OCI-LY3 (cell line): ENCODE results near the gene ARSG.

Experiments used
- H2AFZ ChIP-seq: fragments of 200-600, 300-600 bp; shearing (Covaris generic); 2 replicates; pipeline ENCODE4 v1.6.0; 2014; ENCODE audit warnings: antibody characterized with exemption, low read depth, low read length
- H3K27ac ChIP-seq: fragments of 200-600, 300-600 bp; sonication (generic); 2 replicates; pipeline ENCODE4 v1.5.1; 2014; ENCODE audit warnings: mild to moderate bottlenecking, low read length, moderate library complexity, mixed read lengths
- H3K27me3 ChIP-seq: fragments of 200-600, 300-600 bp; sonication (generic); 2 replicates; pipeline ENCODE4 v1.6.1; 2014; ENCODE audit warnings: low read depth, low read length, mixed read lengths
- H3K36me3 ChIP-seq: fragments of 200-600, 300-600 bp; sonication (generic); replicated peaks from 2 replicates; pipeline ENCODE3; 2014; ENCODE audit warnings: low read depth, low read length, mixed read lengths
- H3K4me1 ChIP-seq: fragments of 300-600, 200-600 bp; sonication (generic); 2 replicates; pipeline ENCODE4 v1.6.1; 2014; ENCODE audit warnings: low read length, mixed read lengths
- H3K4me2 ChIP-seq: fragments of 200-600, 300-600 bp; sonication (generic); 2 replicates; pipeline ENCODE4 v1.6.1; 2014; ENCODE audit warnings: low read length, mixed read lengths
- H3K4me3 ChIP-seq: fragments of 300-600, 200-600 bp; sonication (generic); 2 replicates; pipeline ENCODE4 v1.5.1; 2014; ENCODE audit warnings: antibody characterized with exemption, mild to moderate bottlenecking, low read length, moderate library complexity
- H3K79me2 ChIP-seq: fragments of 300-600, 200-600 bp; shearing (Covaris generic); 2 replicates; pipeline ENCODE4 v1.6.1; 2014; ENCODE audit warnings: mild to moderate bottlenecking, low read length, mixed read lengths
- H3K9ac ChIP-seq: fragments of 300-600, 200-600 bp; shearing (Covaris generic); 2 replicates; pipeline ENCODE4 v1.6.0; 2014; ENCODE audit warnings: mild to moderate bottlenecking, low read length, moderate library complexity
- H3K9me3 ChIP-seq: fragments of 200-600, 300-600 bp; shearing (Covaris generic); 2 replicates; pipeline ENCODE4 v1.6.1; 2014; ENCODE audit warnings: low read length, mixed read lengths; ENCODE audit not compliant: insufficient read depth
- H4K20me1 ChIP-seq: fragments of 200-600, 300-600 bp; sonication (generic); 2 replicates; pipeline ENCODE4 v1.6.1; 2016; ENCODE audit warnings: low read length, mixed read lengths; ENCODE audit not compliant: insufficient read depth
- EZH2phosphoT487 ChIP-seq: fragments of 200-600 bp; shearing (Covaris generic); IDR thresholded peaks from 2 replicates; pipeline ENCODE4 v1.6.1; 2018; ENCODE audit warnings: antibody characterized with exemption, mixed run types, low read depth
- TF ChIP-seq, protein P1 (sequence below): fragments of 200-600, 300-600 bp; sonication (generic); IDR thresholded peaks from 2 replicates; pipeline ENCODE4 v1.5.1; 2014; ENCODE audit warnings: antibody characterized with exemption, low read length, low read depth

Gene ARSG

DNA sequence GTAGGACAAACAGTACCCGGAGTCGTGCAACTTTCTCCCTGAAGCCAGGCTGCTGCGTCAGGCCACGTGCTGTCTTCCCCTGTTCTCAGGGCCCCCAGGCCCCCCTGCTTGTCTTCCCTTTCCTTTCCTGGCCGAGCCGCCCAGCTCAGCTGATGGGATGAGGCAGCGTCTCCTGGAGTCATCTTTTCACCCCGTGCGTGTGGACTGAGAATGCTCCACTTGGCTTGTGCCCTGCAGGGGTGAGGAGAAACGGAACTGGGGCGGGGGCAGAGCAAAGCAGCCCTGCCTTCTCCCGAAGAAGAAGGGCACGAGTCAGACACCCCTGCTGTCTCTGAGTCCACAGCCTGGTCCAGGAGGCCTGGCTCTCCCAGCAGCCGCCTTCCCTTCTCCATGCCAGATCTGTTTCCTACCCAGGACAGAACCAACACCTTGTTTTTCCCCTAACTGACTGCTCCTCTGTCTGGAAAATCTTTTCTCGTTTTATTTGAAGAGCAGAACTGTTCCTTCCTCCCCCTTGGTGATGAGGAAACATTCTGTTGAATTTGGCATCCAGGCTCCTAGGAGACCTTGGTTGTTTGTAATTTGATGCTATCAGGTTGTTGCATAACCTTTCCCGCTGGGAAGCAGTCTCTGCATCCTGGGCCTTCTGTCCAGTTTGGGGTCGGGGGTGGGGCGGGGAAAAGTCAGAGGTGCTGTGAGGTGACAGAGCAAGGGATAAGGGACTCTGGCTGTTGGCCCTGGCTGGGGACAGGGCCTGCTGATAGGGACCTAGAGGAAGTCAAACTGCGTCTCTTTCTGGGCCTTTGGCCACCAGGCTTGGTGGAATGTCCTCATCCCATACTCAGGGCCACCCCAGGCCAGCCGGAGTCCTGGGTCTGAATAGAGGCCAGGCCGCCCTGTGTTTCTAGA, 87.2 kb downstream of the ARSG start:
- Histone ChIP-seq H3K9me3 (no peaks in the 10 kb centered on the region), H3K4me1 (no peaks in the 10 kb centered on the region), H3K4me3 (no peak overlapping the region), H3K27me3 (no peaks in the 10 kb centered on the region; the same call in 1 of the 2 replicates), H3K9ac (no peak overlapping the region), H3K27ac (no peak overlapping the region), H3K4me2 (no peak overlapping the region), H3K36me3 (no peaks in the 10 kb centered on the region), H4K20me1 (no peaks in the 10 kb centered on the region), H3K79me2 (no peaks in the 10 kb centered on the region), H2AFZ (no peak overlapping the region)
- TF ChIP-seq, protein P1, sequence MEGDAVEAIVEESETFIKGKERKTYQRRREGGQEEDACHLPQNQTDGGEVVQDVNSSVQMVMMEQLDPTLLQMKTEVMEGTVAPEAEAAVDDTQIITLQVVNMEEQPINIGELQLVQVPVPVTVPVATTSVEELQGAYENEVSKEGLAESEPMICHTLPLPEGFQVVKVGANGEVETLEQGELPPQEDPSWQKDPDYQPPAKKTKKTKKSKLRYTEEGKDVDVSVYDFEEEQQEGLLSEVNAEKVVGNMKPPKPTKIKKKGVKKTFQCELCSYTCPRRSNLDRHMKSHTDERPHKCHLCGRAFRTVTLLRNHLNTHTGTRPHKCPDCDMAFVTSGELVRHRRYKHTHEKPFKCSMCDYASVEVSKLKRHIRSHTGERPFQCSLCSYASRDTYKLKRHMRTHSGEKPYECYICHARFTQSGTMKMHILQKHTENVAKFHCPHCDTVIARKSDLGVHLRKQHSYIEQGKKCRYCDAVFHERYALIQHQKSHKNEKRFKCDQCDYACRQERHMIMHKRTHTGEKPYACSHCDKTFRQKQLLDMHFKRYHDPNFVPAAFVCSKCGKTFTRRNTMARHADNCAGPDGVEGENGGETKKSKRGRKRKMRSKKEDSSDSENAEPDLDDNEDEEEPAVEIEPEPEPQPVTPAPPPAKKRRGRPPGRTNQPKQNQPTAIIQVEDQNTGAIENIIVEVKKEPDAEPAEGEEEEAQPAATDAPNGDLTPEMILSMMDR, result no peak
- TF ChIP-seq EZH2phosphoT487, result no peak

DNA sequence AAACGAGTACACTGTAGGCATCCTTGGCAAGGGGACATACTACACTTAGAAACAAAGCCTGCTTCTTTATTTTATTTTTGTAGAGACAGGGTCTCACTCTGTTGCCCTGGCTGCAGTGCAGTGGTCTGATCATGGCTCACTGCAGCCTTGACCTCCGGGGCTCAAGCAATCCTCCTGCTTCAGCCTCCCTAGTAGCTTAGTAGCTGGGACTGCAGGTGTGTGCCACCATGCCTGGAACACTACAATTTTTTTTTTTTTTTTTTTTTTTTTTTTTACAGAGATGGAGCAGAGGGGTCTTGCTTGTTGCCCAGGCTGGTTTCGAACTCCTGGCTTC, 87.8 kb downstream of the ARSG start:
- no peak for TF ChIP-seq EZH2phosphoT487
- TF ChIP-seq, protein P1, result no peak
- Histone ChIP-seq H4K20me1 (no peaks in the 10 kb centered on the region), H3K4me2 (no peak overlapping the region), H3K4me3 (no peak overlapping the region), H3K27me3 (no peaks in the 10 kb centered on the region; the same call in 1 of the 2 replicates), H3K27ac (no peak overlapping the region), H2AFZ (no peak overlapping the region), H3K4me1 (no peaks in the 10 kb centered on the region), H3K36me3 (no peaks in the 10 kb centered on the region), H3K9ac (no peak overlapping the region), H3K79me2 (no peaks in the 10 kb centered on the region), H3K9me3 (no peaks in the 10 kb centered on the region)

DNA sequence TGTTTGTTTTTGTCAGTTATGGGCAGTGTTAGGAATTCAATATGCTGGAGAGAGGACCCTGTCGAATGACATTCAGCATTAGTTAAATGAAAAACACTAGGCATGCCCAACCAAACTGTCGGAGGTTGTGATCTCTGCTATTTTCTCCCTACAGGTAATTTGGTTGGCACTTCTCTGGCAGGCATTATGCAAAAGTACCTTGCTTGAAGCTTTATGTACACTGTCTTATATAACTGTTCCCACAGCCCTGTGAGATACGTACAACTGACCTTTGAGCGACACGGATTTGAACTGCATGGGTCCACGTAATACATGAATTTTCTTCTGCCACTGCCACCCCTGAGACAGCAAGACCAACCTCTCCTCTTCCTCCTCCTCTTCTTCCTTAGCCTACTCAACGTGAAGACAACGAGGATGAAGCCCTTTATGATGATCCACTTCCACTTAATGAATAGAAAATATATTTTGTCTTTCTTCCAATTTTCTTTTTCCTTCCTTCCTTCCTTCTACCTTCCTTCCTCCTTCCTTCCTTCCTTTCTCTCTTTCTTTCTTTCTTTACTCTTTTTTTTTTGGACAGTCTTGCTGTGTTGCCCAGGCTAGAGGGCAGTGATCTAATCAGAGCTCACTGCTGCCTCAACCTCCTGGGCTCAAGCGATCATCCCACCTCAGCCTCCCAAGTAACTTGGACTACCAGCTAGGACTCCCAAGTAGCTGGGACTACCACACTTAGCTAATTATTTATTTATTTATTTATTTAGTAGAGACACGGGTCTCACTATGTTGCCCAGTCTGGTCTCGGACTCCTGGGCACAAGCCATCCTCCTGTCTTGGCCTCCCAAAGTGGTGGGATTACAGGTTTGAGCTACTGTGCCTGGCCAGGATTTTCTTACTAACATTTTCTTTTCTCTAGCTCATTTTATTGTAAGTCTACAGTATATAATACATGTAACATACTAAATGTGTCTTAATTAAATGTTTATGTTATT, 88.7 kb downstream of the ARSG start:
- no peak overlapping the region for H3K27ac ChIP-seq
- no peaks in the 10 kb centered on the region for H3K79me2 ChIP-seq
- H3K27me3 ChIP-seq, result no peaks in the 10 kb centered on the region; the same call in 1 of the 2 replicates
- H3K4me1 ChIP-seq, result no peaks in the 10 kb centered on the region
- H3K4me3 ChIP-seq, result no peak overlapping the region
- no peaks in the 10 kb centered on the region for H3K9me3 ChIP-seq
- H4K20me1 ChIP-seq, result no peaks in the 10 kb centered on the region
- TF ChIP-seq, protein P1, result no peak
- no peak for TF ChIP-seq EZH2phosphoT487
- no peak overlapping the region for H3K9ac ChIP-seq
- no peak overlapping the region for H2AFZ ChIP-seq
- H3K4me2 ChIP-seq, result no peak overlapping the region
- no peaks in the 10 kb centered on the region for H3K36me3 ChIP-seq
